ENCODE data around the gene RAB17. TPM values are rescaled to one million over a fixed set of nuclear protein-coding genes. Genes with fewer than 3 reads are reported as not detected.

RAB17 gene
- total and polyA plus RNA-seq, 2 experiments from 2014 or later: 2.9 to 3.1 TPM

GRCh38 chr2:237571551-237571950 lies 19.0 kb downstream of the RAB17 start:
- Histone ChIP-seq H3K4me1 (ENCODE audit: low read depth) (peaks cover 9% of the 10 kb centered on the region), H3K36me3 (no peaks in the 10 kb centered on the region), H3K27me3 (no peaks in the 10 kb centered on the region), H3K27ac (no peak overlapping the region), H3K9me3 (ENCODE audit: low read depth) (no peaks in the 10 kb centered on the region), H3K4me3 (no peak overlapping the region)
- TF ChIP-seq CTCF (IDR thresholded peaks at IDR 0.05; ENCODE audit: low read depth, low read length): no peak
- DNase-seq (ENCODE audit: low read depth in 1 of 2, low spot score in 1 of 2): no peak

- no peak for DNase-seq (ENCODE audit: low read depth in 1 of 2, low spot score in 1 of 2)
Observed at GRCh38 chr2:237570776-237571335, 19.7 kb downstream of the RAB17 start.

GRCh38 chr2:237569896-237570295 lies 20.6 kb downstream of the RAB17 start:
- no peak for TF ChIP-seq CTCF (IDR thresholded peaks at IDR 0.05; ENCODE audit: low read depth, low read length)
- Histone ChIP-seq H3K4me1 (ENCODE audit: low read depth) (peaks cover 9% of the 10 kb centered on the region), H3K36me3 (no peaks in the 10 kb centered on the region), H3K4me3 (no peak overlapping the region), H3K9me3 (ENCODE audit: low read depth) (no peaks in the 10 kb centered on the region), H3K27me3 (no peaks in the 10 kb centered on the region), H3K27ac (no peak overlapping the region)
- DNase-seq (ENCODE audit: low read depth in 1 of 2, low spot score in 1 of 2): no peak

More at GRCh38 chr2:237570776-237571335, 19.7 kb downstream of the RAB17 start:
- no peak for TF ChIP-seq CTCF (IDR thresholded peaks at IDR 0.05; ENCODE audit: low read depth, low read length)
- H3K36me3 ChIP-seq: no peaks in the 10 kb centered on the region
- peaks cover 9% of the 10 kb centered on the region for H3K4me1 ChIP-seq (ENCODE audit: low read depth)
- no peak overlapping the region for H3K27ac ChIP-seq
- H3K4me3 ChIP-seq: no peak overlapping the region
- H3K9me3 ChIP-seq (ENCODE audit: low read depth): no peaks in the 10 kb centered on the region
- H3K27me3 ChIP-seq: no peaks in the 10 kb centered on the region

- no peak overlapping the region for H3K27ac ChIP-seq
- no peaks in the 10 kb centered on the region for H3K9me3 ChIP-seq (ENCODE audit: low read depth)
- no peak for TF ChIP-seq CTCF (IDR thresholded peaks at IDR 0.05; ENCODE audit: low read depth, low read length)
- H3K27me3 ChIP-seq: no peaks in the 10 kb centered on the region
- H3K4me1 ChIP-seq (ENCODE audit: low read depth): peaks cover 9% of the 10 kb centered on the region
- no peak for DNase-seq (ENCODE audit: low read depth in 1 of 2, low spot score in 1 of 2)
- H3K36me3 ChIP-seq: no peaks in the 10 kb centered on the region
- no peak overlapping the region for H3K4me3 ChIP-seq
Observed at GRCh38 chr2:237569041-237569440, 21.5 kb downstream of the RAB17 start.

GRCh38 chr2:237568121-237568660 lies 22.3 kb downstream of the RAB17 start:
- TF ChIP-seq CTCF (IDR thresholded peaks at IDR 0.05; ENCODE audit: low read depth, low read length): no peak
- no peak overlapping the region for H3K4me3 ChIP-seq
- no peaks in the 10 kb centered on the region for H3K36me3 ChIP-seq
- H3K4me1 ChIP-seq (ENCODE audit: low read depth): peaks cover 9% of the 10 kb centered on the region
- H3K27ac ChIP-seq: no peak overlapping the region
- H3K27me3 ChIP-seq: no peaks in the 10 kb centered on the region
- DNase-seq (ENCODE audit: low read depth in 1 of 2, low spot score in 1 of 2): no peak
- no peaks in the 10 kb centered on the region for H3K9me3 ChIP-seq (ENCODE audit: low read depth)

Measured in cardiac muscle cell (in vitro differentiated cells and primary cell).